Endothelial cell of umbilical vein (primary cell): Measurements from ENCODE around the gene EDC4.

Source experiments
- CTCF ChIP-seq, 2 donors: IDR thresholded peaks; 1 replicate in 1 of 2; 2 replicates in 1 of 2; pipeline ENCODE4 v1.5.1; 2011; ENCODE audit warnings: low read length in 2 of 2, mild to moderate bottlenecking in 2 of 2, moderate library complexity in 2 of 2, control low read depth in 1 of 2, inconsistent platforms in 1 of 2, low read depth in 1 of 2; ENCODE audit not compliant: insufficient read depth in 1 of 2; ENCODE audit errors: extremely low read depth in 1 of 2
- EZH2 ChIP-seq: IDR thresholded peaks from 2 replicates; pipeline ENCODE4 v1.6.1; 2012; ENCODE audit warnings: borderline replicate concordance, low read depth, mild to moderate bottlenecking, moderate library complexity, low read length, inconsistent platforms; ENCODE audit not compliant: severe bottlenecking
- JUN ChIP-seq: IDR thresholded peaks from 2 replicates; pipeline ENCODE4 v1.6.1; 2011; ENCODE audit warnings: borderline replicate concordance, low read depth; ENCODE audit not compliant: insufficient read length, insufficient read depth
- MAX ChIP-seq: IDR thresholded peaks from 2 replicates; pipeline ENCODE4 v1.6.1; 2011; ENCODE audit not compliant: insufficient read depth, insufficient read length
- MYC ChIP-seq: IDR thresholded peaks from one replicate; pipeline ENCODE4 v1.6.1; 2011; ENCODE audit warnings: mild to moderate bottlenecking, low read depth, low read length
- POLR2A ChIP-seq: IDR thresholded peaks from 2 replicates; pipeline ENCODE4 v1.6.1; 2012; ENCODE audit warnings: low read depth, mild to moderate bottlenecking, control low read depth, low read length
- POLR2AphosphoS5 ChIP-seq: IDR thresholded peaks from 2 replicates; pipeline ENCODE4 v1.6.1; 2012; ENCODE audit warnings: low read depth, mild to moderate bottlenecking, control low read depth, low read length, moderate library complexity; ENCODE audit not compliant: insufficient read depth

GRCh38 chr16:67843343-67843765 lies 29.5 kb upstream of the EDC4 start:
- no peak for TF ChIP-seq CTCF (IDR thresholded peaks at IDR 0.05; ENCODE audit: extremely low read depth in 1 of 2, insufficient read depth in 1 of 2, low read depth in 1 of 2, low read length in 2 of 2)
- TF ChIP-seq POLR2AphosphoS5: no peak
- no peak for TF ChIP-seq MAX
- no peak for TF ChIP-seq POLR2A
- no peak for TF ChIP-seq MYC
- no peak for TF ChIP-seq EZH2
- no peak for TF ChIP-seq JUN
